ENCODE measurements around the gene FAM81B.

Gene FAM81B

GRCh38 chr5:95484421-95484820 is 93.3 kb downstream of the FAM81B start:
- DNase-seq = no peak

- DNase-seq = no peak
Observed at GRCh38 chr5:95486191-95486590, 95.0 kb downstream of the FAM81B start.

GRCh38 chr5:95487880-95488279 is 96.7 kb downstream of the FAM81B start:
- no peak for DNase-seq

Data from hippocampal formation (tissue), 2 donors.